SK-N-SH treated with all-trans-retinoic acid at 6 μM for 48 hours (cell line): ENCODE results near the gene MMP25.

ENCODE experiments used
- ARNTL ChIP-seq: fragments of 450-650 bp; formaldehyde crosslinking; IDR thresholded peaks from 2 replicates; pipeline ENCODE4 v1.5.0; 2020; ENCODE audit warnings: low read depth, mild to moderate bottlenecking, moderate library complexity, borderline replicate concordance
- CSDC2 ChIP-seq: fragments of 250-450 bp; sonication (Bioruptor Pico); IDR thresholded peaks from 2 replicates; pipeline ENCODE4 v1.5.0; 2020; ENCODE audit warnings: mild to moderate bottlenecking, moderate library complexity
- ISL1 ChIP-seq: fragments of 250-450 bp; sonication (Bioruptor Pico); IDR thresholded peaks from 2 replicates; pipeline ENCODE4 v2.1.2; 2022; ENCODE audit warnings: mild to moderate bottlenecking, moderate library complexity
- PPARA ChIP-seq: fragments of 250-450 bp; sonication (Bioruptor Pico); IDR thresholded peaks from 2 replicates; pipeline ENCODE4 v1.5.0; 2020; ENCODE audit warnings: mild to moderate bottlenecking, borderline replicate concordance
- RARB ChIP-seq: fragments of 250-450 bp; sonication (Bioruptor Pico); IDR thresholded peaks from 2 replicates; pipeline ENCODE4 v1.8.0; 2021; ENCODE audit warnings: mild to moderate bottlenecking, moderate library complexity
- TCF4 ChIP-seq: fragments of 250-450 bp; sonication (Bioruptor Pico); IDR thresholded peaks from 2 replicates; pipeline ENCODE4 v1.8.0; 2021; ENCODE audit warnings: mild to moderate bottlenecking, moderate library complexity, borderline replicate concordance
- ZFP30 ChIP-seq: fragments of 450-650 bp; formaldehyde crosslinking; IDR thresholded peaks from 2 replicates; pipeline ENCODE4 v1.5.0; 2022; ENCODE audit warnings: mild to moderate bottlenecking, moderate library complexity
- ZNF565 ChIP-seq: fragments of 450-650 bp; formaldehyde crosslinking; conservative IDR thresholded peaks from 2 replicates; pipeline ENCODE4 v1.5.0; 2020; ENCODE audit warnings: low read depth, mild to moderate bottlenecking, moderate library complexity
- ZNF70 ChIP-seq: fragments of 450-650 bp; formaldehyde crosslinking; IDR thresholded peaks from 2 replicates; pipeline ENCODE4 v1.5.0; 2020; ENCODE audit warnings: mild to moderate bottlenecking, moderate library complexity
- ZNF8 ChIP-seq: fragments of 450-650 bp; formaldehyde crosslinking; IDR thresholded peaks from 2 replicates; pipeline ENCODE4 v1.5.0; 2020; ENCODE audit warnings: mild to moderate bottlenecking, moderate library complexity
- TF ChIP-seq, protein P1 (sequence below): fragments of 250-450 bp; sonication (Bioruptor Pico); IDR thresholded peaks from 2 replicates; pipeline ENCODE4 v1.5.1; 2020; ENCODE audit warnings: low read depth, mild to moderate bottlenecking, moderate library complexity
- TF ChIP-seq, protein P2 (sequence below): fragments of 250-450 bp; sonication (Bioruptor Pico); IDR thresholded peaks from 2 replicates; pipeline ENCODE4 v1.8.0; 2020; ENCODE audit warnings: mild to moderate bottlenecking, moderate library complexity, borderline replicate concordance

DNA sequence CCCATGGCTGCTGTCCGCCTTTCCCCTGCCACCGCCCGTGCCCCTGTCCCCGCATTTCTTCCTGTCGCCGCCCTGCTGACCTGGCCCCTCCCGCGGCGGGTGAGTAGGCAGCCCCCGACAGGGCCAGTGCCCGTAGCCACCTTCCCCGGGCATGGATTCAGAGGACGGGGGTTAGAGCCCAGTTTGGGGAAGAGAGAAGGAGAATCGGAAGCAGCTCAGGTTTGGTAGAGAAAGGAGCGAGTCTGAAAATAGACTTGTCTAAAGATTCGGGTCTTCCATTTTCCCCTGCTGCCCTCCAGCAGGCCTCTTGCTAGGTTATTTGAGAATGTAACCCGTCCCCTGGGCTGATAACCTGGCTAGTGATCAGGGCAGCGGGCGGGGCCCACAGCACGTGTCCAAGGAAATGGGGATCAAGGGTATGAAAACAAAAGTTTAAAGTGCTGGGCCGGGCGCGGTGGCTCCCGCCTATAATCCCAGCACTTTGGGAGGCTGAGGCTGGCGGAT is 41.5 kb upstream of the MMP25 start:
- TF ChIP-seq, protein P1, sequence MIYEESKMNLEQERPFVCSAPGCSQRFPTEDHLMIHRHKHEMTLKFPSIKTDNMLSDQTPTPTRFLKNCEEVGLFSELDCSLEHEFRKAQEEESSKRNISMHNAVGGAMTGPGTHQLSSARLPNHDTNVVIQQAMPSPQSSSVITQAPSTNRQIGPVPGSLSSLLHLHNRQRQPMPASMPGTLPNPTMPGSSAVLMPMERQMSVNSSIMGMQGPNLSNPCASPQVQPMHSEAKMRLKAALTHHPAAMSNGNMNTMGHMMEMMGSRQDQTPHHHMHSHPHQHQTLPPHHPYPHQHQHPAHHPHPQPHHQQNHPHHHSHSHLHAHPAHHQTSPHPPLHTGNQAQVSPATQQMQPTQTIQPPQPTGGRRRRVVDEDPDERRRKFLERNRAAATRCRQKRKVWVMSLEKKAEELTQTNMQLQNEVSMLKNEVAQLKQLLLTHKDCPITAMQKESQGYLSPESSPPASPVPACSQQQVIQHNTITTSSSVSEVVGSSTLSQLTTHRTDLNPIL (CRISPR knock-in tag): no peak
- TF ChIP-seq CSDC2 (no peak), TCF4 (no peak), ZNF565 (CRISPR knock-in tag) (no peak), ZFP30 (CRISPR knock-in tag) (no peak), ZNF70 (CRISPR knock-in tag) (no peak), ARNTL (no peak), RARB (CRISPR knock-in tag) (no peak), ISL1 (CRISPR knock-in tag) (no peak), PPARA (CRISPR knock-in tag) (no peak), ZNF8 (no peak)
- TF ChIP-seq, protein P2, sequence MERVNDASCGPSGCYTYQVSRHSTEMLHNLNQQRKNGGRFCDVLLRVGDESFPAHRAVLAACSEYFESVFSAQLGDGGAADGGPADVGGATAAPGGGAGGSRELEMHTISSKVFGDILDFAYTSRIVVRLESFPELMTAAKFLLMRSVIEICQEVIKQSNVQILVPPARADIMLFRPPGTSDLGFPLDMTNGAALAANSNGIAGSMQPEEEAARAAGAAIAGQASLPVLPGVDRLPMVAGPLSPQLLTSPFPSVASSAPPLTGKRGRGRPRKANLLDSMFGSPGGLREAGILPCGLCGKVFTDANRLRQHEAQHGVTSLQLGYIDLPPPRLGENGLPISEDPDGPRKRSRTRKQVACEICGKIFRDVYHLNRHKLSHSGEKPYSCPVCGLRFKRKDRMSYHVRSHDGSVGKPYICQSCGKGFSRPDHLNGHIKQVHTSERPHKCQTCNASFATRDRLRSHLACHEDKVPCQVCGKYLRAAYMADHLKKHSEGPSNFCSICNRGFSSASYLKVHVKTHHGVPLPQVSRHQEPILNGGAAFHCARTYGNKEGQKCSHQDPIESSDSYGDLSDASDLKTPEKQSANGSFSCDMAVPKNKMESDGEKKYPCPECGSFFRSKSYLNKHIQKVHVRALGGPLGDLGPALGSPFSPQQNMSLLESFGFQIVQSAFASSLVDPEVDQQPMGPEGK: no peak
